Measurements from ENCODE around the gene BRMS1L.

The BRMS1L gene

GRCh38 chr14:35911097-35911496, 85.0 kb downstream of the BRMS1L start:
- no peak for DNase-seq (ENCODE audit: low read depth)
- H3K4me3 ChIP-seq (ENCODE audit: low read depth, low read length), result no peak overlapping the region
- TF ChIP-seq, protein P1, sequence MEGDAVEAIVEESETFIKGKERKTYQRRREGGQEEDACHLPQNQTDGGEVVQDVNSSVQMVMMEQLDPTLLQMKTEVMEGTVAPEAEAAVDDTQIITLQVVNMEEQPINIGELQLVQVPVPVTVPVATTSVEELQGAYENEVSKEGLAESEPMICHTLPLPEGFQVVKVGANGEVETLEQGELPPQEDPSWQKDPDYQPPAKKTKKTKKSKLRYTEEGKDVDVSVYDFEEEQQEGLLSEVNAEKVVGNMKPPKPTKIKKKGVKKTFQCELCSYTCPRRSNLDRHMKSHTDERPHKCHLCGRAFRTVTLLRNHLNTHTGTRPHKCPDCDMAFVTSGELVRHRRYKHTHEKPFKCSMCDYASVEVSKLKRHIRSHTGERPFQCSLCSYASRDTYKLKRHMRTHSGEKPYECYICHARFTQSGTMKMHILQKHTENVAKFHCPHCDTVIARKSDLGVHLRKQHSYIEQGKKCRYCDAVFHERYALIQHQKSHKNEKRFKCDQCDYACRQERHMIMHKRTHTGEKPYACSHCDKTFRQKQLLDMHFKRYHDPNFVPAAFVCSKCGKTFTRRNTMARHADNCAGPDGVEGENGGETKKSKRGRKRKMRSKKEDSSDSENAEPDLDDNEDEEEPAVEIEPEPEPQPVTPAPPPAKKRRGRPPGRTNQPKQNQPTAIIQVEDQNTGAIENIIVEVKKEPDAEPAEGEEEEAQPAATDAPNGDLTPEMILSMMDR (IDR thresholded peaks at IDR 0.05; ENCODE audit: control insufficient read depth, extremely low read depth, insufficient read depth), result no peak

GRCh38 chr14:35915185-35915584, 89.0 kb downstream of the BRMS1L start:
- TF ChIP-seq, protein P1 (IDR thresholded peaks at IDR 0.05; ENCODE audit: control insufficient read depth, extremely low read depth, insufficient read depth), result no peak
- DNase-seq (ENCODE audit: low read depth), result no peak
- no peak overlapping the region for H3K4me3 ChIP-seq (ENCODE audit: low read depth, low read length)

GRCh38 chr14:35915775-35916174, 89.6 kb downstream of the BRMS1L start:
- H3K4me3 ChIP-seq (ENCODE audit: low read depth, low read length), result no peak overlapping the region
- TF ChIP-seq, protein P1 (IDR thresholded peaks at IDR 0.05; ENCODE audit: control insufficient read depth, extremely low read depth, insufficient read depth), result no peak
- no peak for DNase-seq (ENCODE audit: low read depth)
